Measurements from ENCODE around the gene KRTAP4-12. TPM values are rescaled to one million over a fixed set of nuclear protein-coding genes. Genes with fewer than 3 reads are reported as not detected.

Gene KRTAP4-12
- total RNA-seq, 4 donors from 2014 or later = not detected

DNA sequence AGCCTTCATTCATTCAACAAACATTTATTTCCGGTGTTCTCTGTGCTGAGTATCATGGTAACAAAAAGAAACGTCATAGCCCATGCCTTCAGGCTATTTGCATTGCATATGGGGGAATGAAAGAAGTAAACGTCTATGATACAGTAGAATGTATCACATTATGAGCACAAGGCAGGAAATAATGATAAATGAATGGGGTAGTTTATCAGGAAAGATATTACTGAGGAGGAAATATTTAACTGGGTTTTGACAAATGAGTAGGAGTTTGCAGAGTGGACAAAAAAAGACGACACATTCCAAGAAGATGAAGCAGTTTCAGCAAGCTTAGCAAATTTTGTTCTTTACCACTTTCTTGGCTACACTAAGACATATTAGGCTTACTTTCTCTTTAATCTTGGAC is 41.4 kb downstream of the KRTAP4-12 start:
- intact Hi-C loops (cut with DNase I; ENCODE audit: low total_unique reads) = no loop called here
- Histone ChIP-seq H3K9me3 (no peaks in the 10 kb centered on the region), H3K27ac (no peak overlapping the region), H3K36me3 (no peaks in the 10 kb centered on the region), H3K4me1 (no peaks in the 10 kb centered on the region), H3K4me3 (no peak overlapping the region), H3K27me3 (no peaks in the 10 kb centered on the region)
- DNase-seq = no peak
- TF ChIP-seq POLR2A (IDR thresholded peaks at IDR 0.05) (no peak), CTCF (IDR thresholded peaks at IDR 0.05) (no peak)

GRCh38 chr17:41076788-41077187 is 47.2 kb downstream of the KRTAP4-12 start:
- Histone ChIP-seq H3K4me3 (no peak overlapping the region), H3K9me3 (no peaks in the 10 kb centered on the region), H3K27ac (no peak overlapping the region), H3K27me3 (no peaks in the 10 kb centered on the region), H3K36me3 (no peaks in the 10 kb centered on the region), H3K4me1 (no peaks in the 10 kb centered on the region)
- TF ChIP-seq POLR2A (IDR thresholded peaks at IDR 0.05) = no peak
- TF ChIP-seq CTCF (IDR thresholded peaks at IDR 0.05) = no peak
- intact Hi-C loops (cut with DNase I; ENCODE audit: low total_unique reads) = no loop called here
- no peak for DNase-seq

- H3K9me3 ChIP-seq = no peaks in the 10 kb centered on the region
- H3K27me3 ChIP-seq = no peaks in the 10 kb centered on the region
- intact Hi-C loops (cut with DNase I; ENCODE audit: low total_unique reads) = no loop called here
- no peak overlapping the region for H3K27ac ChIP-seq
- no peaks in the 10 kb centered on the region for H3K36me3 ChIP-seq
- no peak for TF ChIP-seq POLR2A (IDR thresholded peaks at IDR 0.05)
- TF ChIP-seq CTCF (IDR thresholded peaks at IDR 0.05) = no peak
- no peak overlapping the region for H3K4me3 ChIP-seq
- DNase-seq = no peak
- no peaks in the 10 kb centered on the region for H3K4me1 ChIP-seq
Measured at GRCh38 chr17:41073676-41074075, 50.3 kb downstream of the KRTAP4-12 start.

Other genes with a start within 250 kb of the KRTAP4-12 start
- under 1 TPM in 3 of 4 donors, not detected in 1; 0.26 to 0.83 (median 0.29) TPM for gene KRT20, start 238.9 kb downstream of the KRTAP4-12 start, total RNA-seq
- gene KRT23, start 186.5 kb downstream of the KRTAP4-12 start, total RNA-seq = 1 to 10 TPM in 1 of 4 donors, under 1 TPM in 1, not detected in 2; 0.79 to 3.1 TPM
- not detected for gene KRT39, start 157.2 kb downstream of the KRTAP4-12 start, total RNA-seq
- gene KRT40, start 139.9 kb downstream of the KRTAP4-12 start, total RNA-seq = under 1 TPM in 1 of 4 donors, not detected in 3; 0.21 TPM
- gene KRTAP3-3, start 130.0 kb downstream of the KRTAP4-12 start, total RNA-seq = not detected
- not detected for gene KRTAP3-2, start 124.3 kb downstream of the KRTAP4-12 start, total RNA-seq
- gene KRTAP3-1, start 115.1 kb downstream of the KRTAP4-12 start, total RNA-seq = not detected
- not detected for gene KRTAP1-5, start 97.0 kb downstream of the KRTAP4-12 start, total RNA-seq
- gene KRTAP1-4, start 94.0 kb downstream of the KRTAP4-12 start, total RNA-seq = not detected
- not detected for gene KRTAP1-3, start 89.3 kb downstream of the KRTAP4-12 start, total RNA-seq
- not detected for gene KRTAP1-1, start 82.7 kb downstream of the KRTAP4-12 start, total RNA-seq
- not detected for gene KRTAP2-1, start 76.9 kb downstream of the KRTAP4-12 start, total RNA-seq
- not detected for gene KRTAP2-2, start 69.0 kb downstream of the KRTAP4-12 start, total RNA-seq
- gene KRTAP2-3, start 64.1 kb downstream of the KRTAP4-12 start, total RNA-seq = not detected
- not detected for gene KRTAP2-4, start 58.3 kb downstream of the KRTAP4-12 start, total RNA-seq
- gene KRTAP4-7, start 40.0 kb downstream of the KRTAP4-12 start, total RNA-seq = not detected
- gene KRTAP4-8, start 26.0 kb downstream of the KRTAP4-12 start, total RNA-seq = not detected
- not detected for gene KRTAP4-16, start 22.0 kb downstream of the KRTAP4-12 start, total RNA-seq
- gene KRTAP4-9, start 18.8 kb downstream of the KRTAP4-12 start, total RNA-seq = not detected
- not detected for gene KRTAP4-11, start 5.8 kb downstream of the KRTAP4-12 start, total RNA-seq
- not detected for gene KRTAP4-6, start 16.4 kb upstream of the KRTAP4-12 start, total RNA-seq
- gene KRTAP4-5, start 25.6 kb upstream of the KRTAP4-12 start, total RNA-seq = not detected
- gene KRTAP4-4, start 36.6 kb upstream of the KRTAP4-12 start, total RNA-seq = not detected
- gene KRTAP4-3, start 44.0 kb upstream of the KRTAP4-12 start, total RNA-seq = not detected
- gene KRTAP4-2, start 54.0 kb upstream of the KRTAP4-12 start, total RNA-seq = not detected
- gene KRTAP4-1, start 60.7 kb upstream of the KRTAP4-12 start, total RNA-seq = not detected
- not detected for gene KRTAP9-1, start 65.7 kb upstream of the KRTAP4-12 start, total RNA-seq
- gene KRTAP9-2, start 102.5 kb upstream of the KRTAP4-12 start, total RNA-seq = not detected
- gene KRTAP9-3, start 108.3 kb upstream of the KRTAP4-12 start, total RNA-seq = not detected
- gene KRTAP9-8, start 113.8 kb upstream of the KRTAP4-12 start, total RNA-seq = not detected
- not detected for gene KRTAP9-4, start 125.5 kb upstream of the KRTAP4-12 start, total RNA-seq
- gene KRTAP9-9, start 131.2 kb upstream of the KRTAP4-12 start, total RNA-seq = not detected
- gene KRTAP9-6, start 141.2 kb upstream of the KRTAP4-12 start, total RNA-seq = not detected
- not detected for gene KRTAP9-7, start 151.5 kb upstream of the KRTAP4-12 start, total RNA-seq
- not detected for gene KRTAP29-1, start 178.7 kb upstream of the KRTAP4-12 start, total RNA-seq
- not detected for gene KRTAP16-1, start 185.1 kb upstream of the KRTAP4-12 start, total RNA-seq
- not detected for gene KRTAP17-1, start 191.5 kb upstream of the KRTAP4-12 start, total RNA-seq
- gene KRT33A, start 226.6 kb upstream of the KRTAP4-12 start, total RNA-seq = not detected
- not detected for gene KRT33B, start 245.6 kb upstream of the KRTAP4-12 start, total RNA-seq